CD4-positive, alpha-beta memory T cell (primary cell): ENCODE data around the gene UIMC1. TPM values are rescaled to one million over a fixed set of nuclear protein-coding genes. Genes with fewer than 3 reads are reported as not detected.
A peak's percentile ranks its signal among the peaks of the same experiment; 100 is the strongest.

Experiments
- CTCF ChIA-PET: fragments of 350-600 bp; sonication (Branson Sonifier 250); formaldehyde crosslinking; loops from one replicate; lab custom pipeline; 2021; ENCODE audit warnings: inconsistent platforms; ENCODE audit not compliant: partially characterized antibody; lab: Charles Lee
- POLR2A ChIA-PET: fragments of 350-600 bp; sonication (Branson Sonifier 250); formaldehyde crosslinking; loops from one replicate; lab custom pipeline; 2021; ENCODE audit not compliant: partially characterized antibody; lab: Charles Lee
- DNase-seq, 5 donors: peaks; one replicate each; pipeline versions ENCODE4 v3.0.0 to v3.0.0-alpha.2; 2020 to 2022; ENCODE audit warnings: mixed read lengths in 1 of 5
- H3K27ac ChIP-seq: one replicate; pipeline ENCODE4 v1.7.0; 2013; ENCODE audit warnings: low read depth, low read length
- H3K27me3 ChIP-seq: 2 replicates; pipeline ENCODE4 v1.7.0; 2013; ENCODE audit warnings: mild to moderate bottlenecking, low read length, moderate library complexity; ENCODE audit not compliant: insufficient read depth
- H3K36me3 ChIP-seq: 2 replicates; pipeline ENCODE4 v1.7.0; 2013; ENCODE audit warnings: mild to moderate bottlenecking, low read length, moderate library complexity; ENCODE audit not compliant: insufficient read depth
- H3K4me1 ChIP-seq: 2 replicates; pipeline ENCODE4 v1.7.0; 2013; ENCODE audit warnings: mild to moderate bottlenecking, low read length, moderate library complexity; ENCODE audit not compliant: insufficient read depth
- H3K4me3 ChIP-seq, 2 donors: one replicate each; pipeline ENCODE4 v1.7.0; 2013; ENCODE audit warnings: low read length in 2 of 2, mild to moderate bottlenecking in 1 of 2
- H3K9me3 ChIP-seq, 2 donors: one replicate each; pipeline ENCODE4 v1.7.0; 2013; ENCODE audit warnings: low read length in 2 of 2, control low read depth in 1 of 2; ENCODE audit not compliant: control insufficient read depth in 1 of 2
- H3K27ac Mint-ChIP-seq, 7 donors: one replicate each; pipeline ENCODE4 v1.8.0; 2020 to 2021; ENCODE audit warnings: mixed read lengths in 7 of 7, mild to moderate bottlenecking in 6 of 7, inconsistent platforms in 3 of 7, moderate library complexity in 3 of 7
- H3K27me3 Mint-ChIP-seq, 2 donors: one replicate each; pipeline ENCODE4 v1.8.0; 2020 to 2021; ENCODE audit warnings: mixed read lengths in 2 of 2
- H3K36me3 Mint-ChIP-seq, 2 donors: one replicate each; pipeline ENCODE4 v1.8.0; 2020 to 2021; ENCODE audit warnings: mixed read lengths in 2 of 2, inconsistent platforms in 1 of 2, mild to moderate bottlenecking in 1 of 2
- H3K4me1 Mint-ChIP-seq, 4 donors: one replicate each; pipeline ENCODE4 v1.8.0; 2020 to 2021; ENCODE audit warnings: mixed read lengths in 4 of 4, mild to moderate bottlenecking in 1 of 4
- H3K4me3 Mint-ChIP-seq, 8 donors: one replicate each; pipeline ENCODE4 v1.8.0; 2020 to 2021; ENCODE audit warnings: mixed read lengths in 8 of 8, mild to moderate bottlenecking in 7 of 8, moderate library complexity in 6 of 8, inconsistent platforms in 3 of 8
- H3K9me3 Mint-ChIP-seq, 8 donors: one replicate each; pipeline ENCODE4 v1.8.0; 2020 to 2021; ENCODE audit warnings: mixed read lengths in 8 of 8, mild to moderate bottlenecking in 5 of 8, inconsistent platforms in 3 of 8, moderate library complexity in 1 of 8
- intact Hi-C: fragments of 100-400 bp; cut with micrococcal nuclease; formaldehyde crosslinking; loops from one replicate; pipeline ENCODE4 v1.15.1; 2023
- polyA plus RNA-seq, 2 donors: library from polyadenylated mRNA; unstranded; fragments of 300-500 nt; fragmentation: Illumina TruSeq; gene quantifications; one replicate each; pipeline ENCODE4 v1.2.3, GENCODE V29; 2021
- total RNA-seq, 2 experiments: library from RNA; stranded (reverse); gene quantifications; one replicate each; pipeline ENCODE4 v1.2.3, GENCODE V29; 2021

Gene UIMC1
- total and polyA plus RNA-seq, 4 experiments from 2014 or later: 16.7 to 61.7 (median 41.2) TPM

- no peaks in the 10 kb centered on the region for H3K36me3 Mint-ChIP-seq
- H3K4me3 Mint-ChIP-seq: no peak overlapping the region
- H3K4me3 ChIP-seq: no peak overlapping the region
- DNase-seq: no peak
- CTCF ChIA-PET: no interaction called here
- H3K4me1 ChIP-seq: peaks cover 4% of the 10 kb centered on the region
- peaks cover 9% of the 10 kb centered on the region for H3K27me3 ChIP-seq
- peaks cover 4 to 14% (median 7%) of the 10 kb centered on the region in 4 donors for H3K4me1 Mint-ChIP-seq
- H3K36me3 ChIP-seq: no peaks in the 10 kb centered on the region
- no peak overlapping the region for H3K27ac Mint-ChIP-seq
- intact Hi-C loops: no loop called here
- peaks cover 0 to 2% (median 0%) of the 10 kb centered on the region in 8 donors for H3K9me3 Mint-ChIP-seq
- POLR2A ChIA-PET: no interaction called here
- no peaks in the 10 kb centered on the region for H3K9me3 ChIP-seq
- H3K27me3 Mint-ChIP-seq: peaks cover 14 to 28% of the 10 kb centered on the region in 2 donors
- H3K27ac ChIP-seq: no peak overlapping the region
Observed at GRCh38 chr5:176878906-176879662, 127.5 kb downstream of the UIMC1 start.

GRCh38 chr5:176878463-176878862 is 128.1 kb downstream of the UIMC1 start:
- Histone ChIP-seq H3K9me3 (no peaks in the 10 kb centered on the region), H3K36me3 (no peaks in the 10 kb centered on the region), H3K4me3 (no peak overlapping the region), H3K27me3 (peaks cover 9% of the 10 kb centered on the region), H3K4me1 (peaks cover 4% of the 10 kb centered on the region), H3K27ac (no peak overlapping the region)
- no peak overlapping the region for H3K27ac Mint-ChIP-seq
- intact Hi-C loops: no loop called here
- no peak overlapping the region for H3K4me3 Mint-ChIP-seq
- H3K9me3 Mint-ChIP-seq: peaks cover 0 to 2% (median 0%) of the 10 kb centered on the region in 8 donors
- DNase-seq: no peak
- H3K27me3 Mint-ChIP-seq: peaks cover 14 to 28% of the 10 kb centered on the region in 2 donors
- no peaks in the 10 kb centered on the region for H3K36me3 Mint-ChIP-seq
- POLR2A ChIA-PET: no interaction called here
- peaks cover 4 to 14% (median 7%) of the 10 kb centered on the region in 4 donors for H3K4me1 Mint-ChIP-seq
- CTCF ChIA-PET: no interaction called here

GRCh38 chr5:176877793-176878331 is 128.7 kb downstream of the UIMC1 start:
- CTCF ChIA-PET: no interaction called here
- peaks cover 9% of the 10 kb centered on the region for H3K27me3 ChIP-seq
- intact Hi-C loops: no loop called here

GRCh38 chr5:176876506-176877431 is 129.8 kb downstream of the UIMC1 start:
- H3K4me1 Mint-ChIP-seq: peaks cover 6 to 14% (median 9%) of the 10 kb centered on the region in 4 donors
- DNase-seq: no peak
- H3K36me3 Mint-ChIP-seq: no peaks in the 10 kb centered on the region
- peaks cover 14 to 21% of the 10 kb centered on the region in 2 donors for H3K27me3 Mint-ChIP-seq
- Histone ChIP-seq H3K9me3 (no peaks in the 10 kb centered on the region), H3K27ac (no peak overlapping the region), H3K4me3 (no peak overlapping the region), H3K4me1 (peaks cover 4% of the 10 kb centered on the region), H3K27me3 (peaks cover 9% of the 10 kb centered on the region), H3K36me3 (no peaks in the 10 kb centered on the region)
- ChIA-PET CTCF (no interaction called here), POLR2A (no interaction called here)
- peaks cover 0 to 8% (median 0%) of the 10 kb centered on the region in 8 donors for H3K9me3 Mint-ChIP-seq
- H3K27ac Mint-ChIP-seq: no peak overlapping the region
- H3K4me3 Mint-ChIP-seq: no peak overlapping the region
- intact Hi-C loops: no loop called here

More at GRCh38 chr5:176877793-176878331, 128.7 kb downstream of the UIMC1 start:
- H3K27me3 Mint-ChIP-seq: peaks cover 14 to 24% of the 10 kb centered on the region in 2 donors
- H3K9me3 ChIP-seq: no peaks in the 10 kb centered on the region
- no peak overlapping the region for H3K4me3 Mint-ChIP-seq
- H3K4me1 Mint-ChIP-seq: peaks cover 6 to 14% (median 9%) of the 10 kb centered on the region in 4 donors
- no peak overlapping the region for H3K4me3 ChIP-seq
- H3K36me3 Mint-ChIP-seq: no peaks in the 10 kb centered on the region
- H3K9me3 Mint-ChIP-seq: peaks cover 0 to 6% (median 0%) of the 10 kb centered on the region in 8 donors
- no peak overlapping the region for H3K27ac ChIP-seq
- H3K4me1 ChIP-seq: peaks cover 4% of the 10 kb centered on the region
- no peak for DNase-seq
- H3K27ac Mint-ChIP-seq: no peak overlapping the region
- H3K36me3 ChIP-seq: no peaks in the 10 kb centered on the region
- POLR2A ChIA-PET: no interaction called here

GRCh38 chr5:176875783-176876505 is 130.6 kb downstream of the UIMC1 start:
- Histone ChIP-seq H3K9me3 (no peaks in the 10 kb centered on the region), H3K27me3 (peaks cover 9% of the 10 kb centered on the region), H3K4me3 (no peak overlapping the region), H3K4me1 (peaks cover 4% of the 10 kb centered on the region), H3K27ac (no peak overlapping the region), H3K36me3 (no peaks in the 10 kb centered on the region)
- DNase-seq: no peak
- ChIA-PET POLR2A (no interaction called here), CTCF (interaction anchor here (0.8 kb wide), 1 partner anchor 215 kb away, joined by 3 read pairs; no protein-coding TSS in a partner anchor)
- Mint-ChIP-seq H3K4me1 (peaks cover 6 to 14% (median 9%) of the 10 kb centered on the region in 4 donors), H3K27me3 (peaks cover 14 to 19% of the 10 kb centered on the region in 2 donors), H3K4me3 (peak overlapping the region in 1 of 8 donors; percentile 64), H3K9me3 (peaks cover 0 to 8% (median 0%) of the 10 kb centered on the region in 8 donors), H3K27ac (peak overlapping the region in 2 of 7 donors; percentile 15 to 55), H3K36me3 (no peaks in the 10 kb centered on the region)
- intact Hi-C loops: no loop called here

GRCh38 chr5:176875014-176875550 is 131.5 kb downstream of the UIMC1 start:
- POLR2A ChIA-PET: no interaction called here
- Mint-ChIP-seq H3K4me1 (peaks cover 6 to 17% (median 11%) of the 10 kb centered on the region in 4 donors), H3K27ac (peak overlapping the region in 1 of 7 donors; percentile 55), H3K4me3 (peak overlapping the region in 1 of 8 donors; percentile 39), H3K36me3 (no peaks in the 10 kb centered on the region), H3K9me3 (peaks cover 0 to 8% (median 0%) of the 10 kb centered on the region in 8 donors), H3K27me3 (peaks cover 14 to 19% of the 10 kb centered on the region in 2 donors)
- no peak overlapping the region for H3K27ac ChIP-seq
- intact Hi-C loops: no loop called here
- H3K36me3 ChIP-seq: no peaks in the 10 kb centered on the region
- DNase-seq: no peak
- CTCF ChIA-PET: interaction anchor here (0.8 kb wide), 1 partner anchor 215 kb away, joined by 3 read pairs; no protein-coding TSS in a partner anchor
- peaks cover 9% of the 10 kb centered on the region for H3K27me3 ChIP-seq
- peaks cover 4% of the 10 kb centered on the region for H3K4me1 ChIP-seq
- no peaks in the 10 kb centered on the region for H3K9me3 ChIP-seq
- H3K4me3 ChIP-seq: no peak overlapping the region
